Upper lobe of left lung (tissue), 4 donors: ENCODE measurements around the gene CEP164.

Experiments
- CTCF ChIP-seq, 6 experiments: fragments of 450-650 bp in 4 of 6; fragments of 200-600 bp in 2 of 6; sonication (generic) in 2 of 6; IDR thresholded peaks; one replicate each; pipeline ENCODE4 v1.5.1; 2016 to 2019; ENCODE audit warnings: antibody characterized with exemption in 6 of 6
- EP300 ChIP-seq, 4 donors: sonication (generic); formaldehyde crosslinking; IDR thresholded peaks; one replicate each; pipeline ENCODE4 v1.5.1; 2017; ENCODE audit warnings: antibody characterized with exemption in 4 of 4, control low read depth in 2 of 4
- POLR2A ChIP-seq, 4 donors: fragments of 450-650 bp; IDR thresholded peaks; one replicate each; pipeline ENCODE4 v1.5.1; 2016 to 2017; ENCODE audit warnings: antibody characterized with exemption in 4 of 4, mild to moderate bottlenecking in 2 of 4
- POLR2AphosphoS5 ChIP-seq, 2 donors: sonication (generic); formaldehyde crosslinking; IDR thresholded peaks; one replicate each; pipeline ENCODE4 v1.5.1; 2017; ENCODE audit warnings: antibody characterized with exemption in 2 of 2

- TF ChIP-seq POLR2AphosphoS5 (IDR thresholded peaks at IDR 0.05) (no peak), CTCF (IDR thresholded peaks at IDR 0.05) (no peak), POLR2A (IDR thresholded peaks at IDR 0.05) (no peak), EP300 (IDR thresholded peaks at IDR 0.05) (no peak)
Measured at GRCh38 chr11:117334896-117335295, 7.2 kb downstream of the CEP164 start.
